GM12801 (cell line): ENCODE measurements around the gene PLCL2.

Source experiments
- CTCF ChIP-seq: IDR thresholded peaks from one replicate; pipeline ENCODE4 v1.5.1; 2011; ENCODE audit warnings: control low read depth; ENCODE audit not compliant: insufficient read length; ENCODE audit errors: extremely low read depth

PLCL2 gene

GRCh38 chr3:16897254-16897926, 12.6 kb downstream of the PLCL2 start:
- TF ChIP-seq CTCF = no peak

GRCh38 chr3:16898595-16899395, 14.0 kb downstream of the PLCL2 start:
- no peak for TF ChIP-seq CTCF

GRCh38 chr3:16899919-16900318, 15.2 kb downstream of the PLCL2 start:
- no peak for TF ChIP-seq CTCF

- TF ChIP-seq CTCF = no peak
These were observed 16.2 kb downstream of the PLCL2 start for GRCh38 chr3:16900779-16901440.

- TF ChIP-seq CTCF = no peak
These were observed 20.0 kb downstream of the PLCL2 start for GRCh38 chr3:16904423-16905417.

GRCh38 chr3:16905704-16906103, 20.9 kb downstream of the PLCL2 start:
- no peak for TF ChIP-seq CTCF
